HCT116 (cell line): ENCODE data around the gene CDK11B.
"Not testable (repeated sequence)": the region's sequence is repeated elsewhere in the genome, so short reads cannot be mapped to it uniquely, and the experiment has no call there.

Experiments
- CTCF ChIP-seq, 3 experiments: fragments of 200-600 bp in 1 of 3; sonication (generic) in 1 of 3; IDR thresholded peaks in 2 of 3; conservative IDR thresholded peaks in 1 of 3; 2 replicates each; pipeline ENCODE4 v1.5.1; 2012 to 2017; ENCODE audit warnings: low read depth in 2 of 3, low read length in 2 of 3, antibody characterized with exemption in 1 of 3, borderline replicate concordance in 1 of 3, control low read depth in 1 of 3, mild to moderate bottlenecking in 1 of 3, mixed read lengths in 1 of 3, mixed run types in 1 of 3, moderate library complexity in 1 of 3; ENCODE audit not compliant: insufficient read depth in 1 of 3
- RAD21 ChIP-seq: IDR thresholded peaks from 2 replicates; pipeline ENCODE4 v1.6.1; 2012; ENCODE audit warnings: low read depth, mild to moderate bottlenecking

- TF ChIP-seq CTCF (IDR thresholded peaks at IDR 0.05 in 2 of 3, conservative IDR thresholded peaks at IDR 0.05 in 1 of 3; ENCODE audit: borderline replicate concordance in 1 of 3, insufficient read depth in 1 of 3, low read depth in 2 of 3, low read length in 2 of 3); RAD21: not testable (repeated sequence)
Measured at GRCh38 chr1:1707241-1707640, 48.4 kb upstream of the CDK11B start.
